ENCODE data around the gene ARHGAP26. TPM values are rescaled to one million over a fixed set of nuclear protein-coding genes. Genes with fewer than 3 reads are reported as not detected.

ARHGAP26 gene
- 16.2 TPM for total RNA-seq
- 15.1 TPM for polyA plus RNA-seq
- long read RNA-seq, donor 1: 0 reads
- long read RNA-seq, donor 2: 0 reads
- long read RNA-seq, donor 3: 0 reads
- long read RNA-seq, donor 4: 0 reads
- long read RNA-seq, donor 5: 0 reads
- long read RNA-seq, donor 6: 0 reads
- long read RNA-seq, donor 7: 0 reads
- long read RNA-seq, donor 8: 0 reads
- long read RNA-seq, donor 9, full-length matches to known transcripts: 2 of 2 reads
- long read RNA-seq, donor 9, partial matches to known transcripts: 0 of 2 reads
- long read RNA-seq, donor 9, other reads (novel, unspliced or antisense): 0 of 2 reads
- long read RNA-seq, donor 10: 0 reads

- Histone ChIP-seq H3K36me3 (ENCODE audit: control insufficient read depth in 2 of 2, insufficient read depth in 2 of 2, low read length in 1 of 2) (no peaks in the 10 kb centered on the region), H3K27ac (ENCODE audit: low read depth in 1 of 2, low read length in 1 of 2) (peak within 1 kb of the TSS; percentile 83 to 95), H3K4me1 (ENCODE audit: control insufficient read depth in 2 of 2, insufficient read depth in 2 of 2, low read length in 2 of 2) (peaks cover 6 to 25% of the 10 kb centered on the region in 2 donors), H3K27me3 (ENCODE audit: control insufficient read depth in 2 of 2, insufficient read depth in 1 of 2, low read length in 1 of 2) (no peaks in the 10 kb centered on the region), H3K9me3 (ENCODE audit: control insufficient read depth in 2 of 2, insufficient read depth in 1 of 2, low read length in 1 of 2) (peaks cover 0 to 5% of the 10 kb centered on the region in 2 donors), H3K4me3 (ENCODE audit: low read length in 2 of 2) (peak within 1 kb of the TSS; percentile 71 to 83)
- under 1% methylated on average over 87 of the region's 87 CpGs for WGBS
- DNase-seq (ENCODE audit: low read depth in 6 of 9, low spot score in 9 of 9): peak; percentile 74 to 96 (median 90)
Measured at GRCh38 chr5:142769793-142770649, at the start of gene ARHGAP26. Gene ARHGAP26, plus strand, starts transcription at chr5:142770377. Its CDS starts 385 bp downstream, at chr5:142770762.

GRCh38 chr5:142720641-142721271, 49.4 kb upstream of the ARHGAP26 start:
- Histone ChIP-seq H3K4me1 (ENCODE audit: control insufficient read depth in 2 of 2, insufficient read depth in 2 of 2, low read length in 2 of 2) (peaks cover 0 to 11% of the 10 kb centered on the region in 2 donors), H3K36me3 (ENCODE audit: control insufficient read depth in 2 of 2, insufficient read depth in 2 of 2, low read length in 1 of 2) (no peaks in the 10 kb centered on the region), H3K27me3 (ENCODE audit: control insufficient read depth in 2 of 2, insufficient read depth in 1 of 2, low read length in 1 of 2) (no peaks in the 10 kb centered on the region), H3K27ac (ENCODE audit: low read depth in 1 of 2, low read length in 1 of 2) (peak overlapping the region; percentile 61 to 73), H3K9me3 (ENCODE audit: control insufficient read depth in 2 of 2, insufficient read depth in 1 of 2, low read length in 1 of 2) (no peaks in the 10 kb centered on the region), H3K4me3 (ENCODE audit: low read length in 2 of 2) (no peak overlapping the region)
- DNase-seq (ENCODE audit: low read depth in 6 of 9, low spot score in 9 of 9): peak in 1 of 9 donors; percentile 23
- 91% methylated on average over 13 of the region's 13 CpGs for WGBS

- Histone ChIP-seq H3K9me3 (ENCODE audit: control insufficient read depth in 2 of 2, insufficient read depth in 1 of 2, low read length in 1 of 2) (no peaks in the 10 kb centered on the region), H3K27ac (ENCODE audit: low read depth in 1 of 2, low read length in 1 of 2) (no peak overlapping the region), H3K27me3 (ENCODE audit: control insufficient read depth in 2 of 2, insufficient read depth in 1 of 2, low read length in 1 of 2) (no peaks in the 10 kb centered on the region), H3K4me1 (ENCODE audit: control insufficient read depth in 2 of 2, insufficient read depth in 2 of 2, low read length in 2 of 2) (peaks cover 0 to 11% of the 10 kb centered on the region in 2 donors), H3K36me3 (ENCODE audit: control insufficient read depth in 2 of 2, insufficient read depth in 2 of 2, low read length in 1 of 2) (no peaks in the 10 kb centered on the region), H3K4me3 (ENCODE audit: low read length in 2 of 2) (no peak overlapping the region)
- WGBS: 93% methylated on average over 6 of the region's 6 CpGs
- no peak for DNase-seq (ENCODE audit: low read depth in 6 of 9, low spot score in 9 of 9)
Measured at GRCh38 chr5:142722146-142722545, 48.0 kb upstream of the ARHGAP26 start.

- H3K9me3 ChIP-seq (ENCODE audit: control insufficient read depth in 2 of 2, insufficient read depth in 1 of 2, low read length in 1 of 2): no peaks in the 10 kb centered on the region
- 100% methylated on average over 4 of the region's 4 CpGs for WGBS
- H3K4me1 ChIP-seq (ENCODE audit: control insufficient read depth in 2 of 2, insufficient read depth in 2 of 2, low read length in 2 of 2): peaks cover 0 to 11% of the 10 kb centered on the region in 2 donors
- no peaks in the 10 kb centered on the region for H3K36me3 ChIP-seq (ENCODE audit: control insufficient read depth in 2 of 2, insufficient read depth in 2 of 2, low read length in 1 of 2)
- no peak for DNase-seq (ENCODE audit: low read depth in 6 of 9, low spot score in 9 of 9)
- no peaks in the 10 kb centered on the region for H3K27me3 ChIP-seq (ENCODE audit: control insufficient read depth in 2 of 2, insufficient read depth in 1 of 2, low read length in 1 of 2)
- no peak overlapping the region for H3K4me3 ChIP-seq (ENCODE audit: low read length in 2 of 2)
- H3K27ac ChIP-seq (ENCODE audit: low read depth in 1 of 2, low read length in 1 of 2): no peak overlapping the region
Measured at GRCh38 chr5:142722896-142723295, 47.3 kb upstream of the ARHGAP26 start.

- no peaks in the 10 kb centered on the region for H3K9me3 ChIP-seq (ENCODE audit: control insufficient read depth in 2 of 2, insufficient read depth in 1 of 2, low read length in 1 of 2)
- no peak for DNase-seq (ENCODE audit: low read depth in 6 of 9, low spot score in 9 of 9)
- H3K27me3 ChIP-seq (ENCODE audit: control insufficient read depth in 2 of 2, insufficient read depth in 1 of 2, low read length in 1 of 2): no peaks in the 10 kb centered on the region
- WGBS: 97% methylated on average over 9 of the region's 9 CpGs
- H3K4me3 ChIP-seq (ENCODE audit: low read length in 2 of 2): no peak overlapping the region
- no peak overlapping the region for H3K27ac ChIP-seq (ENCODE audit: low read depth in 1 of 2, low read length in 1 of 2)
- no peaks in the 10 kb centered on the region for H3K36me3 ChIP-seq (ENCODE audit: control insufficient read depth in 2 of 2, insufficient read depth in 2 of 2, low read length in 1 of 2)
- peaks cover 0 to 11% of the 10 kb centered on the region in 2 donors for H3K4me1 ChIP-seq (ENCODE audit: control insufficient read depth in 2 of 2, insufficient read depth in 2 of 2, low read length in 2 of 2)
Measured at GRCh38 chr5:142724821-142725220, 45.4 kb upstream of the ARHGAP26 start.

GRCh38 chr5:142725231-142726187, 44.7 kb upstream of the ARHGAP26 start:
- Histone ChIP-seq H3K9me3 (ENCODE audit: control insufficient read depth in 2 of 2, insufficient read depth in 1 of 2, low read length in 1 of 2) (no peaks in the 10 kb centered on the region), H3K27ac (ENCODE audit: low read depth in 1 of 2, low read length in 1 of 2) (no peak overlapping the region), H3K36me3 (ENCODE audit: control insufficient read depth in 2 of 2, insufficient read depth in 2 of 2, low read length in 1 of 2) (no peaks in the 10 kb centered on the region), H3K4me3 (ENCODE audit: low read length in 2 of 2) (no peak overlapping the region), H3K27me3 (ENCODE audit: control insufficient read depth in 2 of 2, insufficient read depth in 1 of 2, low read length in 1 of 2) (no peaks in the 10 kb centered on the region), H3K4me1 (ENCODE audit: control insufficient read depth in 2 of 2, insufficient read depth in 2 of 2, low read length in 2 of 2) (peaks cover 0 to 4% of the 10 kb centered on the region in 2 donors)
- no peak for DNase-seq (ENCODE audit: low read depth in 6 of 9, low spot score in 9 of 9)
- WGBS: 86% methylated on average over 4 of the region's 4 CpGs

GRCh38 chr5:142726188-142726731, 43.9 kb upstream of the ARHGAP26 start:
- WGBS: 88% methylated on average over 2 of the region's 2 CpGs
- no peaks in the 10 kb centered on the region for H3K36me3 ChIP-seq (ENCODE audit: control insufficient read depth in 2 of 2, insufficient read depth in 2 of 2, low read length in 1 of 2)
- DNase-seq (ENCODE audit: low read depth in 6 of 9, low spot score in 9 of 9): no peak
- peaks cover 0 to 3% of the 10 kb centered on the region in 2 donors for H3K4me1 ChIP-seq (ENCODE audit: control insufficient read depth in 2 of 2, insufficient read depth in 2 of 2, low read length in 2 of 2)
- H3K27me3 ChIP-seq (ENCODE audit: control insufficient read depth in 2 of 2, insufficient read depth in 1 of 2, low read length in 1 of 2): no peaks in the 10 kb centered on the region
- H3K9me3 ChIP-seq (ENCODE audit: control insufficient read depth in 2 of 2, insufficient read depth in 1 of 2, low read length in 1 of 2): no peaks in the 10 kb centered on the region
- no peak overlapping the region for H3K4me3 ChIP-seq (ENCODE audit: low read length in 2 of 2)
- no peak overlapping the region for H3K27ac ChIP-seq (ENCODE audit: low read depth in 1 of 2, low read length in 1 of 2)

- H3K36me3 ChIP-seq (ENCODE audit: control insufficient read depth in 2 of 2, insufficient read depth in 2 of 2, low read length in 1 of 2): no peaks in the 10 kb centered on the region
- no peak overlapping the region for H3K27ac ChIP-seq (ENCODE audit: low read depth in 1 of 2, low read length in 1 of 2)
- no peaks in the 10 kb centered on the region for H3K27me3 ChIP-seq (ENCODE audit: control insufficient read depth in 2 of 2, insufficient read depth in 1 of 2, low read length in 1 of 2)
- H3K4me3 ChIP-seq (ENCODE audit: low read length in 2 of 2): no peak overlapping the region
- no peaks in the 10 kb centered on the region for H3K4me1 ChIP-seq (ENCODE audit: control insufficient read depth in 2 of 2, insufficient read depth in 2 of 2, low read length in 2 of 2)
- H3K9me3 ChIP-seq (ENCODE audit: control insufficient read depth in 2 of 2, insufficient read depth in 1 of 2, low read length in 1 of 2): no peaks in the 10 kb centered on the region
- 71% methylated on average over 2 of the region's 2 CpGs for WGBS
- DNase-seq (ENCODE audit: low read depth in 6 of 9, low spot score in 9 of 9): no peak
Measured at GRCh38 chr5:142727735-142728047, 42.5 kb upstream of the ARHGAP26 start.
